Measurements from ENCODE around the gene FER.
"Not testable (repeated sequence)": the region's sequence is repeated elsewhere in the genome, so short reads cannot be mapped to it uniquely, and the experiment has no call there.

FER gene

DNA sequence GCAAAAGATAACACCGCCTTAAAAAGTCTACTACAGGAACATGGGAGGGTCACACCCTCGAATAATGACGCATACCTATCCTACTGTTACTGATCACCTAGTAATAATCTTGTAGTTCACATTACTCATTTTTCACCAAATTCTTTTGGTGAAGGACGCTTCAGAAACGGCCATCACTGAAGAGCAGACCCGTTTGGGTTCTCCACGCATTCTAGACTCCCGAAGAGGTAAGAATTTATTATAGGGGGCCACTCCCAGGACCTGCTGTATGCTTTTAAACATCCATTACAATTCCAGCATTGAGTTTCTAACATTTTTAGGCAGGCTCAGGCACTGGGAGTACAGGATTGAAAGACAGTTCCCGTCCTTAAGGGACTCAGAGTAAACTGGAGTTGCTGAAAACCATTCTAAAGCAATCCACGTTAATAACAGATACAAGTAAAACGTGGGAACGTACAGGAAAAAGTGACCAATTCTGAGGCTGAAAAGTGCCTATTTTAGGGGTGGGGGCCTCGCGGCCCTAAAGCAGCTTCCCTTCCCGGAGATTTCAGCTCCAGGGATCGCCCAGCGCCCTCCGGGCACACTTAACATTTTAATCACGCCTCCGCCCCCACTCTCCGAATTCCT lies at the start of gene FER:
TSS of gene FER (plus strand) at position 124 of the 627 bp plus-strand sequence. CDS start 50,286 bp downstream, outside the sequence.
- no peak for DNase-seq (ENCODE audit: low read depth in 3 of 3, low spot score in 1 of 3)

DNA sequence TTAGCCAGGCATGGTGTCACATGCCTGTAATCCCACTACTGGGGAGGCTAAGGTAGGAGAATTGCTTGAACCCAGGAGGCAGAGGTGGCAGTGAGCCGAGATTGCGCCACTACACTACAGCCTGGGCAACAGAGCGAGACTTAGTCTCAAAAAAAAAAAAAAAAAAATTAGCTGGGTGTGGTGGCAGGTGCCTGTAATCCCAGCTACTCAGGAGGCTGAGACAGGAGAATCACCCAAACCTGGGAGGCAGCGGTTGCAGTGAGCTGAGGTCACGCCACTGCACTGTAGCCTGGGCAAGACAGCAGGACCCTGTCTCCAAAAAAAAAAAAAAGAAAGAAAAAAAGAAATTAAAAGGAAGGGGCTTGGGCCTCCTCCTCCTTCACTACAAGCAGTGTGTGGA lies 47.3 kb upstream of the FER start:
- not testable (repeated sequence) for DNase-seq (ENCODE audit: low read depth in 3 of 3, low spot score in 1 of 3)

DNA sequence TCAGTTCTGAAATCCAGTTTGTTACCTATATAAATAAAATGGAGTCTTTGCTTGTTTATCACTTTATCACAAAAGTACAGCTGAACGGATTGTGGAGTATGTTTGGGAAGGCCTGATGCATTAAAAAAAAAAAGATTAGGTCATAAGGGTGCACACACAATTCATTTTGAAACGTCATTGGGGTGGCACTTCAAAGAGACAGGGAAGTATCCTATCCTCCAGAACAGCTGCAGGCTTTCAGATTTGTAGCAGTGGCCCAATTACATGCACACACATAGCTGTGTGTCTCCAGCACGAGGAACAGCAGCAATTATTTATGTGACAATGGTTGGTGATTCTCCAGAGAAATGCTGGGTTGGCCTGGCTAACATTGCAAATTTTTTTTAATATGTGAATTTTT lies 46.8 kb upstream of the FER start:
- DNase-seq (ENCODE audit: low read depth in 3 of 3, low spot score in 1 of 3): no peak

DNA sequence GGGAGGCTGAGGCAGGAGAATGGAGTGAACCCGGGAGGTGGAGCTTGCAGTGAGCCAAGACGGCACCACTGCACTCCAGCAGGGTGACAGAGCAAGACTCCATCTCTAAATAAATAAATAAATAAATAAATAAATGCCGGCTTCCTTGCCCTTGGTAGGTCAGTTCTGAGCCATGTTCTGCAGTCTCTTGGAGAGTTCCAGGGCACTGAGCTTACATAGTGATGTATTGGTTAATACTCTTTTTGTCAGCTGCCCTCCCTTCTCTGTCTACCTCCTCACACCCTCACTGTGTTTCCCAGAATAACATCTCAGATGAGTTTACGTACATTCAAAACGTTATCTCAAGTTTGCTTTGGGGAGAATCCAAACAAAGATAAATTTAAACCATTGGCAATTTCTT lies 45.2 kb upstream of the FER start:
- DNase-seq (ENCODE audit: low read depth in 3 of 3, low spot score in 1 of 3): no peak

DNA sequence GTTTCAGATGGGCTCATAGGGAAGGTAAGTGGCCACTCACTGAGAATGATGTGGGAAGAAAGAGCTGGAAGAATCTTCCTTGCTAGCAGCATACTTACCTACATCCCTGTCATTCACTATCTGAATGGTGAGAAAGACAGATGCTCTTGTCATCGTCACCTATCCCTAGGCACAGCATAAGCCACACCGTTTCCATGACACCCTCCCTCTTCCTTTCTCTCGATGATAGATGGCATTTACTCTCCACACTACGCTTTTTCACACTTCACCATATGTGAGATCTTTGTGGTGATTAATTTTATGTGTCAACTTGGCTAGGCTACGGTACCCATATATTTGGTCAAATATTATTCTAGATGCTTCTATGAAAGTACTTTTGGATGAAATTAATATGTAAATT lies 44.4 kb upstream of the FER start:
- DNase-seq (ENCODE audit: low read depth in 3 of 3, low spot score in 1 of 3): no peak

DNA sequence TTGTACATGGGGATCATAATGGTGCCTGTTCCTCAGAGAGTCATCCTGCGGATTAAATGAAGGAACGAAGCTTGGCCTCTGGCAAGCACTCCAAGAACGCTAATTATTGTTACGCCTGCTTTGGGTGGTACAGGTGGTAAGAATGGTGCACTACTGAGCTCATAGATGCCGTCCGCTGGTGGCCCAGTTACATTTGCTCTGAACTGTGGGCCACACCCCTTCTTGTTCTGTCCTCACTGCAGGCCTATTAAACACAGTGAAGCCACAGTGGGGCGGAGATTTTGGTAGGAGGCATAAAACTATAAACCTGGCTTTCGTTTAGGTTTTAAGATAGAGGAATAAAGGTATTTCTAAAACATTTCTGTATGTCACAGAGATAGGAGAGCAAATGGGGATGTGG lies 40.6 kb upstream of the FER start:
- DNase-seq (ENCODE audit: low read depth in 3 of 3, low spot score in 1 of 3): no peak

GRCh38 chr5:108711898-108712297 lies 35.8 kb upstream of the FER start:
- DNase-seq (ENCODE audit: low read depth in 3 of 3, low spot score in 1 of 3): no peak

DNA sequence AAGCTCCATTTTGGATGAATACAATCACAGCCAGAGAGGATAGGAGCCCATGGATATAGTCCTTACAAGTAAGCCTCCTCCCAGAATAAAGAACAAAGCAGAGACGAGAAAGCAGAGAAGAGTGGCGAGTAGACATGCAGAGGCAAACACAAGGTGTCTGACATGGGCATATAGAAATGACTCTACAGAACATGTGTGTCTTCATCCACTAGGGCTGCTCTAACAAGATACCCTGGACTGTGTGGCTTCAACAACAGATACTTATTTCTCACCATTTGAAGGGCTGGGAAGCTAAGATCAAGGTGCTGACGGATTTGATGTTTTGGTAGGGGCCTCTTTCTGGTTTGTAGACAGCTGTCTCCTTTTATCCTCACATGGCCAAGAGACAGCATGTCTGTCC lies 32.3 kb upstream of the FER start:
- no peak for DNase-seq (ENCODE audit: low read depth in 3 of 3, low spot score in 1 of 3)

DNA sequence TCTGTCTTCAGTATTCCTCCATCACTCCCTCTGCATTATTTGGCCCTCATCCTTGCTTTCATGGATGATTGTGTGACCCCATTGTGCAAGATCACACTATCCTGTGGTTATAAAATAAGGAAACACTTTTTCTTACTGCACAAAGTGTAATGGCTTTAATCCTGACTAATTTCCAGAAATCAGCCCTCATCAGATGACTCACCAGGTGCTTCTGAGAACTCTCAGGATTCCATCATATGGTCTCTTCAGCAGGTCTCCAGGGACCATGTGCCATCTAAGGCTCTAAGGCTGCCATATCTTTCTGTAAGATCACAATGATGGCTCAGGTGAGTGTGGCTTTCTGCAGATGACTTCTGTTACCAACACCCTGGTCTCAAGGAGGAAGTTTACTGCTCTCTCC lies 27.3 kb upstream of the FER start:
- no peak for DNase-seq (ENCODE audit: low read depth in 3 of 3, low spot score in 1 of 3)

- no peak for DNase-seq (ENCODE audit: low read depth in 3 of 3, low spot score in 1 of 3)
Observed at GRCh38 chr5:108726446-108727235, 21.1 kb upstream of the FER start.

GRCh38 chr5:108727236-108727650 lies 20.5 kb upstream of the FER start:
- DNase-seq (ENCODE audit: low read depth in 3 of 3, low spot score in 1 of 3): no peak

- DNase-seq (ENCODE audit: low read depth in 3 of 3, low spot score in 1 of 3): peak in 1 of 3 donors; percentile 28
Observed at GRCh38 chr5:108727651-108728565, 19.8 kb upstream of the FER start.

DNA sequence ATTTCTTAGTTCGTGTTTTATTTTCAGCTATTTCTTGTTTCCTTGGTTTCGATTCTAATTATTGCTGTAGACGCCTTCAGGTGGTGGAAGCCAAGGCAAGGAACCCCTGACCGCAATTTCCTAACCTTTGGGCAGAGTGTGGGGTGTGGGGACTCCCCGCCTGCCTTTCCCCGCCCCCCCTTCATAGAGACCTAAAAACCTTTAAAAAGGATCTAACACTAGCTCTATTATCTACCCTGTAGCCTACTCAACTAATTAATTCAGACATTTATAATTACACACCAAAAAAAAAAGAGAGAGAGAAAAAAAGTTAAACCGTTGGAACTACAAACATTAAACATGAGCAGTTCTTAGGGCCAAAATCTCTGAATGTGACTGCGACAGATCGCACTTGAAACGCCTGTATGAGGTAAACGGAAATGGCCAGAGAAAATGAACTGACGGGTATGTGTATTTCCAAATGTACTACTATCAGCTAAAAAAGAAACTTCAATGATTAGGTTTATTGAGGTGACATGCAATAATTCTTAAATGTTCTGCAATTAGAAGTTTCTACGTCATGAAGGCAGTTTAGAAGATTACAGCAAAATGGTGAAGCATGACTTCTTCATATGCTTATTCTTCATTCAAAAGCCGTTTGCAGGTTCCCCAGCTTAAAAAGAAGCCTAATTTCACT lies 19.0 kb upstream of the FER start:
- DNase-seq (ENCODE audit: low read depth in 3 of 3, low spot score in 1 of 3): peak in 1 of 3 donors; percentile 3

DNA sequence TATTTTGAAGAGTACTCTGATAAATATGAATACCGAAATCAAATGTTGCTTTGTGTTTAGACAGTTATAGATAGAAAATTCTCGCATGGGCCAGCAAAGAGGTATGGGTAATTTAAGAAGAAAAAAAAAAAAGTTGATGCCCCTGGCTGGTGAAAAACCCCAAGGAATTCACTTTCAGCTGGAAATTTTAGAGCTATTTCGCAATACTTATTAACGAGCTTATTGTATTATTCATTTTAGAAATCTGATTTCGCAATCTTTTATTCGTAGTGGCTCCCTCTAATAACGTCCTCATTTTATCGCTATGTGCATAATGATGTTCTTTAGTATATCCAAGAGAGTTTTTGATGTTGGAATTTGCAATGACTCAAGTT lies 18.5 kb upstream of the FER start:
- no peak for DNase-seq (ENCODE audit: low read depth in 3 of 3, low spot score in 1 of 3)

- no peak for DNase-seq (ENCODE audit: low read depth in 3 of 3, low spot score in 1 of 3)
Observed at GRCh38 chr5:108730617-108731340, 16.9 kb upstream of the FER start.

DNA sequence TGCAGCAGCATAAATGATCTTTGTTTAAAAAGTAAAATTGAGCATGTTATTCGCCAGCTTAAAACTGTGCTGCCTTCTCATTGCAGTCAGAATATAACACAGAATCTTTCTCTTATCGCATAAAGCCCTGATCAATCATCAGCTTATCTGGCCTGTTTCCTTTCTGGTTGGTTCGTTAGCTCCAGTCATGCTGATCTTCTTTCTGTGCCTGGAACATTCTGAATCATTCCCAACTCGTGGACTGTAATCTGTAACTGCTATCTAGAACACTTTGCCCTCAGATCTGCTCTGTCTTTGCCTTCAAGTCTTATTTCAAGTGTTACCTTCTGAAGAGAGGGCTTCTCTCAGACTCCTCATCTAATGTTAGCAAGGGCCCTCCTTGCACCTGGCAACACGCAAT lies 11.9 kb upstream of the FER start:
- DNase-seq (ENCODE audit: low read depth in 3 of 3, low spot score in 1 of 3): no peak

DNA sequence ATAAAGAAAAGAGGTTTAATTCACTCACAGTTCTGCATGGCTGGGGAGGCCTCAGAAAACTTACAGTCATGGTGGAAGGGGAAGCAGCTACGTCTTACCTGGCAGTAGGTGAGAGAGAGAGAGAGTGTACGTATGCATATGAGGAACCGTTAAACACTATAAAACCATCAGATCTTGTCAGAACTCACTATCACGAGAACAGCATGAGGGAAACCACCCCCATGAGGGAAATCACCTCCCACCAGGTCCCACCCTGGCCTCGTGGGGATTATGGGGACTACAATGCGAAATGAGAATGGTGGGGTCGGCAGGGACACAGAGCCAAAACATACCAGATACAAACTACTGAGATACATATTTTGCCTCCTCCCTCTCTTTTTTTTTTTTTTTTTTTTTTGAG lies 10.8 kb upstream of the FER start:
- DNase-seq (ENCODE audit: low read depth in 3 of 3, low spot score in 1 of 3): no peak

DNA sequence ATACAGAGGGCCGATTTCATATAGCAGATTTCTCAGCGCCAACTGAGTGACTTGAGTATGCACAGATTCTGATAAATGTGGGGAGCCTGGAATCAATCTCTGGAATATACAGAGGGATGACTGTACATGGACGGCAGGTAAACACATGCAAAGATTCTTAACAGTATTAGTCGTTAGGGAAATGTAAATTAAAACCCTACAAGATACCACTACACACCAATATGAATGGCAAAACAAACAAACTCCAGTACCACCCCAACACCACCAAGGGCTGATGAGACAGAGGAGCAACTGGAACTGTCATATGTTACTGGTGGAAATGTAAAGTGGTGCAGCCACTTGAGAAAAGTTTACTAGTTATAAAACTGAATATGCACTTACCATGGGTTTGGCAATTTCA lies 8.3 kb upstream of the FER start:
- no peak for DNase-seq (ENCODE audit: low read depth in 3 of 3, low spot score in 1 of 3)

- no peak for DNase-seq (ENCODE audit: low read depth in 3 of 3, low spot score in 1 of 3)
Observed at GRCh38 chr5:108739906-108740305, 7.8 kb upstream of the FER start.

DNA sequence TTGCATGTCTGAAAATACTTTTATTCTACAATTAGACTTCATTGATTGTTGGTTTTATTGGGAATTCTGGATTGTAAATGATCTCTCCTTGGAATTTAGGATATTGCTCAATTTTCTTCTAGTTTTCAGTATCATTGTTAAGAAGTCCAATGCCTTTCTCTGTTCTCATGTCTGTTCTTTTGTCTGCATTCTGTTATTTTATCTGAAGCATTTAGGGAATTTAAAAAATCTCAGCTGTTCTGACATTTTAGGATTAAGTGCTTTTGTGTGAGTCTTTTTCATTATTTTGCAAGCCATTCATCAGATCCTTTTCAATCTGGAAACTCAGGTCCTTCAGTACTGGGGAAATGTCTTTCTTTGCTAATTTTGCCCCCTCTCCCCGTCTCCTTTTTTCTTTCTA lies 4.4 kb upstream of the FER start:
- DNase-seq (ENCODE audit: low read depth in 3 of 3, low spot score in 1 of 3): no peak

DNA sequence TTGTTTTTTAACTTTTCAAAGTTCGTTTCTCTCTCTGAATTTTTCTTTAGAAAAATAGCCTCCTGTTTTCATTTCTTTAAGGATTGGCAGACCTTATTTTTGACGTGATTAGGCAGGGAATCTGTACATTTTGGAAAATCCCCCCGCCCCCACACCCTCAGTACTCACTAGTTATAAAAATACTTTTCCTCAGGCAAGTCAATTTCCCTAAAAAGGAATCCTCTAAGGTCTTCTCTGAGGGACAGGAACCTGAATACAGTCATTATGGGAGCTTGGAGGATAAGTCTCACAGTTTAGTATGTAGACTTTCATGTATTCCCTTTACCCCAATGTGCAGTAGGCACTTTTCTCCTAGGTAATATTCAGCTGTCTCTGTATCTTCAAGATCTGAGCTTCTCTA lies 3.9 kb upstream of the FER start:
- no peak for DNase-seq (ENCODE audit: low read depth in 3 of 3, low spot score in 1 of 3)

Measured in stimulated activated CD4-positive, alpha-beta T cell treated with anti-CD3 and anti-CD28 coated beads, TNF-alpha, amount 100 ng/mL, for 1 hour (primary cell).